NCI-H82 treated with DMSO at 0.1 percent for 48 hours (cell line): ENCODE measurements around the gene PTPRT.
"Not testable (repeated sequence)": the region's sequence is repeated elsewhere in the genome, so short reads cannot be mapped to it uniquely, and the experiment has no call there.

Experiments
- DNase-seq: peaks from one replicate; lab custom pipeline; 2025; ENCODE audit not compliant: unreplicated experiment; lab: John Stamatoyannopoulos, UW

PTPRT gene

GRCh38 chr20:43187476-43188233, 2.1 kb downstream of the PTPRT start:
- DNase-seq = peak; percentile 42

- DNase-seq = no peak
These were observed 3.4 kb downstream of the PTPRT start for GRCh38 chr20:43186312-43186711.

- no peak for DNase-seq
These were observed 3.8 kb downstream of the PTPRT start for GRCh38 chr20:43185901-43186300.

DNA sequence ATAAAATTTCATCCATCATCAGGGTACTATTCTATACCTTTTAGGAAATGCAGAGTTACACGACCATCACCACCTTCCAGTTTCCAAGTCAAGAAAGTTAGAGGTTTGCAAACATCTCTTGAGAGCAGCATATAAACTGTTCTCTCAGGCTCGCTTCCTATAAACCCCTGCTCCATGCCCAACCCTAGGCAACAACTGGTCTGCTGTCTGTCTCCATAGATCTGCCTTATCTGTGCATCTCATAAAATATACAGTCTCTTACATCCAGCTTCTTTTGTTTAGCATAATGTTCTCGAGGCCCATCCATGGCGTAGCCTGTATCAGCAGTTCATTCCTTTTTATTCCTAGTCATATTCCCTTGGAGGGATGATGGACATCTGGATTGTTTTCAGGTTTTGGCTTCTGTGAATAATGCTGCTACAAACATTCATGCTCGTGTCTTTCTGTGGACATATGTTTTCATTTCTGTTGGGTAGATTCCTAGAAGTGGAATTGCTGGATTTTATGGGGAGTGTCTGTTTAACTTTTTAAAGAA, 6.1 kb downstream of the PTPRT start:
- no peak for DNase-seq

GRCh38 chr20:43178080-43178479, 11.6 kb downstream of the PTPRT start:
- DNase-seq = no peak

DNA sequence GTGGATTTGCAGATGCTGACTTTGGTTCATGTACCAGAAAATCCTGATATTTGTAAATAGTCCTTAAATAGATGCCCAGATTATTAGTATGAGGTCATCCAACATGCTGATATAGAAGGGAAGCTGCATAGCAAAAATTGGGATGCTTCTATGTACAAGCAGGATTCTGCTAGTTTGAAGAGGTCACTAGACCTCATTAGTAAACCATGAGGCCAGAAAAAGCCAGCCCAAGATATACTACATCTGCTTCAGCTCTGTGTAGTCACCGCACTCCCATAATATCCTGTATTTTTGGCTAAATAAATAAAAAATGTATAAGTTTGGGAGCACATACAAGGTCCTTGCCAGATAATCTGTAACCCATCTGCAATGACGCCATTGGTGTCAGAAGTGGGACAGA, 13.0 kb downstream of the PTPRT start:
- DNase-seq = no peak

DNA sequence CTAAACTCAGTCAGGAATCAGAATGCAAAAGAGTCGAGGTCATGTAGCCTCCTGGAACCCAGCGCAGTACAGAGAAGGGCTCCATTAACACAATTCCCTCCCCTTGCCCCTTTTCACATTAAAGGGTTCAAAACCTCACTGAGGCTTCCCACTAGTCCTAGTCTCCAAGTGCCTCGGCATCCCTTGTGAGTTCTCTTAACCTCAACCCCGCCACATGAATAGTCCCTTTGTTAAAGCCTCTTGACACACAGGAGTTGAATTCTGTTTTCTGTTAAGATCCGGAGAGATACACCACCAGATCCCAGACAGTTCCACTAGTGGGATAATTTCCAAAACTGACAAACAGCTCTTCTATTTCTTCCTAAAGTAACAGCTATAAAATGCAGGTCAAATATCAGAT, 17.8 kb downstream of the PTPRT start:
- no peak for DNase-seq

DNA sequence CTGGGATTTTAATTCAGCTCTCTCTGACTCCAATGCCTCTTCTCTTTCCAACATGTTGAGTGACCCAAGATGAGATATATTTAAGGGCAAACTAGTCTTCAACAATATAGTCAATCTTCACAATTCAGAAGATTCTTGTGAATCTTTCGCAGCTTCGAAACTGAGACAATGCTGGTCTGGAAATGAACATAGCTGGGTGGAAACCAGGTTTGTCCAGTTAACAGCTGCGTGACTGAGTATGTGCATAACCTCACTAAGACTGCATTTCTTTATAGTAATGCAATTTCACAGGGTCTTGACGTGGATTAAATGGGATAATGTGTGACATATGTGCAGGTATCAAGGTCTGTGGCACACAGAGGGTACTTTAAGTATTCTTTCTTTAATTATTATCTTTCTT, 18.9 kb downstream of the PTPRT start:
- DNase-seq = no peak

GRCh38 chr20:43167615-43168014, 22.1 kb downstream of the PTPRT start:
- no peak for DNase-seq

DNA sequence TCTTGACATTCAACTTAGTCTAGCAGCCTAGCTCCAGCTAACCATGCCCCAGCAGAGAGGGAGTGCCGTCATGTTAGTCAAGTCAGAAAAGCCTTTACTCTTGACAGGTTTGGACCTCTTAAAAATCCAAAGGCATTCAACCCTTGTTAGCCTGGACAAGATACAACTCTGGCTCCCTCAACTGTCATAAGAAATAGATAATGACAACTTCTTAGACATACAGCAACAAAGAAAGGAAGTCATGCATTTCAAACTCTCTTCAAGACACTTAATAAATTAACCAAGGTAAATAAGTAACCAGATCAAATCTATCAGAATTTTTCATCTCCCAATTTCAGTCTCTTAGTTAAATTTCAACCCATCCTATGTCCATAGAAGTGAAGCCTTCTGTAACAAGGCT, 22.7 kb downstream of the PTPRT start:
- DNase-seq = no peak

GRCh38 chr20:43165611-43166010, 24.1 kb downstream of the PTPRT start:
- DNase-seq = no peak

DNA sequence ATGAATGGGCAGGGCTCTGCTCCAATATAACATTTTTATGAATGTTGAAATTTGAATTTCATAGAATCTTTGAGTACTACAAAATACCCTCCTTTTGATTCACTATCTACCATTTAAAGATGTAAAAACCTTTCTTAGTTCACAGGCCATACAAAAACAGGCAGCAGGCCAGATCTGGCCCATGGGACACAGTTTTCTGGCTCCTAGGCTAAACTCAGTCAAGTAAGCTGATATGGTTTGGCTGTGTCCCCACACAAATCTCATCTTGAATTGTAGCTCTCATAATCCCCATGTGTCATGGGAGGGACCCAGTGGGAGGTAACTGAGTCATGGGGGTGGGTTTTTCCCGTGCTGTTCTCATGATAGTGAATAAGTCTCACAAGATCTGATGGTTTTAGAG, 25.0 kb downstream of the PTPRT start:
- DNase-seq = not testable (repeated sequence)

DNA sequence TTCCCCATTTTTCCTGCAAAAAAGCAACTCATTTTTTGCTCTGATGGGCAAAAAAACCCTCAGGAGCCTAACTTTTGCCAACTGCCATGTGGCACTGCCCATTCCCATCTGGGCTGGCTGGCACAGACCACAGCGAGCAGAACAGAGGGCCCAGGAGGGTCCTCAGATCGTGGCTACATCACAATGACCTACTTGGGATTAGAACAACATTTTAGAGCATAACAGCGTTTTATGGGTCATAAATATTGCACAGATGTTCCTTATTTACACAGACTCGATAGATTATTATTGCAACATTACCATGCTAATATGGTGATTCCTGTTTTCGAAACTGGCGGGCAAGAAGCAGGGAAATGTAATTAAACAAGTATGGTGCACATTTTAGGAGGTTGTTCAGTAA, 28.0 kb downstream of the PTPRT start:
- DNase-seq = no peak

DNA sequence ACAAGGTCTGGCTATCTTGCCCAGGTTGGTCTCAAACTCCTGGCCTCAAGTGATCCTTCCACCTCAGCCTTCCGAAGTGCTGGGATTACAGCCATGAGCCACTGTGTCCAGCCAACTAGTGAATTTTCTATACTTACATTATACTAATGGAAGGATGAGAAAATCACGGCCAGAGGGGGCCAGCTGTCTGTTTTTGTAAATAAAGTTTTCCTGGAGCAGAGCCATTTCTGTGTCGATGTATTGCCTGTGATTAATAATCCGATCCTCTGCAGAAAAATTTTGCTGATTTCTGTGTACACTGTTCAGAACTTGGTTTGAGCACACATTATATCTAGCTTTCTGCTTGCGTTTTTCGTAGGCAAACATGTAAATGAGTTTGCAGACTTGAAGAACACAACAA, 28.8 kb downstream of the PTPRT start:
- no peak for DNase-seq

GRCh38 chr20:43159994-43160393, 29.7 kb downstream of the PTPRT start:
- no peak for DNase-seq

DNA sequence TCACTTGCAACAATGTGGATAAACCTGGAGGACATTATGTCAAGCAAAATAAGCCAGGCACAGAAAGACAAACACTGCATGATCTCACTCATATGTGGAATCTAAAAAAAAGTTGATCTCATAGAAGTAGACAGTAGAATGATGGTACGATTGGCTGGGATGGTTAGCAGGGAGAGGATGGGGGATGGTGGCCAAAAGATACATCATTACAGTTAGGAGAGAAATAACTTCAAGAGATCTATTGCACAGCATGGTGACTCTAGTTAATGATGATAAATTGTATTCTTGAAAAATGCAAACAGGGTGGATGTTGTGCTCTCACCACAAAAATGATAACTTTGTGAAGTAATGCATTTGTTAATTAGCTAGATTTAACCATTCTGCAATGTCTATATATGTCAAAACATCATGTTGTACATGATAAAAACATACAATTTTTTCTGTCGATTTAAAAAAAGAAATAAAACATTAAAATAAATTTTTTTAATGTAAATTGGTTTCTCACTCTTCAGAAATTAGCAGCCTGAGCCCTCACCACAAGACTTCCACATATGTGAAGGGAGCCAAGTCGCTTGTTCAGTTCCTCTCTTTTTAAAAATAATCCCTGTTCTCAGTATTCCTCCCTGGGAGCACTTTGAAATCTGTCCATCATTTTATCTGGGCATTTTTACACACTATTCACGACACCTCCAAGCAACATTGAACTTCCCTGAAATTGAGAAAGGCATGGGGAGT, 34.2 kb downstream of the PTPRT start:
- no peak for DNase-seq

- DNase-seq = no peak
These were observed 37.8 kb downstream of the PTPRT start for GRCh38 chr20:43151901-43152300.

- DNase-seq = no peak
These were observed 38.5 kb downstream of the PTPRT start for GRCh38 chr20:43151256-43151655.

GRCh38 chr20:43140726-43141125, 49.0 kb downstream of the PTPRT start:
- DNase-seq = no peak

DNA sequence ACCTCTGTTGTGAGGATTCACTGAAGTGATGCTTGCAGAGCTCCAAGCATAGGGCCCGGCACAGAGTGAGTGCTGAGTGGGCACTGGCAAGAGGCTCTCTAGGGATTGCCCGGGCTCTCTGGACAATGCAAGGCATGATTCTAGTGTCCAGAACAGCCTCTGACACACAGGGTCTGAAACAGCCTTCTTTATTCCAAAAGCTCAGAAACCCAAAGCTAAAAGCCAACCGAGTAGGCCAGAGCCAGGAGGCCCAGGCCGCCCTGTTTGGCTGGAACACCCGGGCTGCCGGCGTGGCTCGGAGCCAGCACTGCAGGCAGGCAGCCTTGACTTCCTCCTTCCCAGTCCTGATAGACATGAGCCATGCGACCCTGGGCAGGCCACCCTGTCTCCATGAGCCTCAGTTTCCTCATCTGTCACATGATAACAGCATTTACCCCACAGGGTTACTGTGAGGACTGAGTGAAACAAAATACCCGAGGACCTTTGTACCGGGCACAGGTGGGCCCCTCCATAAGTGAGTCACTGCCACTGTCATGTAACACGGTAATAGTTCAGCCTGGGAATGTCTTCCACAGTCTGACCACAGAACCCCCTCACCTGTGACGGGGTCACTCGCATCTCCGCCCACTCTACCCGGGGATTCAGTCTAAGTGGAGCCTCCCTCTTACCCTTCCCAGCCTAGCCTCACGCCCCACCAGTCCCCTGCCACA, 51.5 kb downstream of the PTPRT start:
- DNase-seq = no peak

- DNase-seq = no peak
These were observed 52.5 kb downstream of the PTPRT start for GRCh38 chr20:43137160-43137559.

DNA sequence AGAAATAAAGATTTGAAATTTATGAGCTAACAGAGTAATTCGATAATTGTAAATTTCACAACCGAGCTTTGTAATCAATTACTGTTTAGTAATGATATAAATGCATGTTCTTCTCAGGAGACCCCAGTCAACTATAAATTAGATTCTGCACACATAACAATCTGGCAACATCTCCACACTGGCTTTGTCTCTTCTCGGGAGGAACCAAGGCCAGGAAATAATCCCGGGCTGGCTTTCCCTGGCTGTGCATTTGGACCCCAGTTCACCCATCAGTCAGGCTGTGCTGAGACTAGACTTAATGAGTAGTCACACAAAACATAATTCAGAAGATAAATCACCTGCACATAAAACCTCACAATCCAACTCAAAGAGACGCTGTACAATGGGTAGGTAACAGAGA, 65.5 kb downstream of the PTPRT start:
- DNase-seq = no peak
